Smooth muscle cell (in vitro differentiated cells): ENCODE data around the gene SORCS2. TPM values are rescaled to one million over a fixed set of nuclear protein-coding genes. Genes with fewer than 3 reads are reported as not detected.

ENCODE experiments used
- DNase-seq: peaks from one replicate; lab custom pipeline; 2025; ENCODE audit not compliant: unreplicated experiment; lab: John Stamatoyannopoulos, UW
- H2AFZ ChIP-seq: fragments of 200-600 bp; sonication (generic); 2 replicates; pipeline ENCODE4 v1.6.0; 2016; ENCODE audit warnings: antibody characterized with exemption, low read depth, mild to moderate bottlenecking
- H3F3A ChIP-seq: fragments of 200-600 bp; sonication (generic); 2 replicates; pipeline ENCODE4 v1.6.0; 2017; ENCODE audit warnings: antibody characterized with exemption, low read depth
- H3K27ac ChIP-seq: fragments of 200-600 bp; sonication (generic); 2 replicates; pipeline ENCODE4 v1.5.1; 2016; ENCODE audit warnings: low read depth, mild to moderate bottlenecking
- H3K27me3 ChIP-seq: fragments of 200-600 bp; sonication (generic); 2 replicates; pipeline ENCODE4 v1.6.1; 2016; ENCODE audit warnings: low read depth, mild to moderate bottlenecking
- H3K36me3 ChIP-seq: fragments of 200-600 bp; sonication (generic); 2 replicates; pipeline ENCODE4 v1.5.1; 2016; ENCODE audit warnings: low read depth
- H3K4me1 ChIP-seq: fragments of 200-600 bp; sonication (generic); 2 replicates; pipeline ENCODE4 v1.5.1; 2016; ENCODE audit warnings: low read depth
- H3K4me2 ChIP-seq: fragments of 200-600 bp; sonication (generic); 2 replicates; pipeline ENCODE4 v1.6.0; 2016; ENCODE audit warnings: mild to moderate bottlenecking
- H3K4me3 ChIP-seq: fragments of 200-600 bp; sonication (generic); 2 replicates; pipeline ENCODE4 v1.5.1; 2016; ENCODE audit warnings: mild to moderate bottlenecking
- H3K79me2 ChIP-seq: fragments of 200-600 bp; sonication (generic); 2 replicates; pipeline ENCODE4 v1.6.0; 2016; ENCODE audit warnings: low read depth, mild to moderate bottlenecking
- H3K9ac ChIP-seq: fragments of 200-600 bp; sonication (generic); 2 replicates; pipeline ENCODE4 v1.6.0; 2016; ENCODE audit warnings: low read depth
- H3K9me3 ChIP-seq: fragments of 200-600 bp; sonication (generic); replicated peaks from 2 replicates; pipeline ENCODE4 v1.5.1; 2016; ENCODE audit warnings: low read depth
- H4K20me1 ChIP-seq: fragments of 200-600 bp; sonication (generic); 2 replicates; pipeline ENCODE4 v1.6.0; 2016; ENCODE audit warnings: low read depth
- WGBS: methylation state at CpG from one replicate; pipeline ENCODE4 v1.1.7; 2016; ENCODE audit warnings: low lambda C conversion rate; 5-methylcytosine and 5-hydroxymethylcytosine counted together
- polyA plus RNA-seq: library from polyadenylated mRNA; unstranded; fragments of >200 nt; fragmentation: Nextera tagmentation; extraction: Ambion mirVana; gene quantifications from 2 replicates; pipeline ENCODE4 v1.2.1, GENCODE V29; 2016
- total RNA-seq: library from RNA; depleted of rRNA; stranded (reverse); fragments of >200 nt; gene quantifications from 2 replicates; pipeline ENCODE4 v1.2.3, GENCODE V29; 2014
- TF ChIP-seq, protein P1 (sequence below): fragments of 200-600 bp; sonication (generic); IDR thresholded peaks from 2 replicates; pipeline ENCODE4 v1.5.1; 2017; ENCODE audit warnings: borderline replicate concordance, mild to moderate bottlenecking, antibody characterized with exemption; ENCODE audit not compliant: insufficient read depth, poor library complexity, severe bottlenecking

SORCS2 gene
- total and polyA plus RNA-seq, 2 experiments from 2014 or later: 5.2 to 9.3 TPM

DNA sequence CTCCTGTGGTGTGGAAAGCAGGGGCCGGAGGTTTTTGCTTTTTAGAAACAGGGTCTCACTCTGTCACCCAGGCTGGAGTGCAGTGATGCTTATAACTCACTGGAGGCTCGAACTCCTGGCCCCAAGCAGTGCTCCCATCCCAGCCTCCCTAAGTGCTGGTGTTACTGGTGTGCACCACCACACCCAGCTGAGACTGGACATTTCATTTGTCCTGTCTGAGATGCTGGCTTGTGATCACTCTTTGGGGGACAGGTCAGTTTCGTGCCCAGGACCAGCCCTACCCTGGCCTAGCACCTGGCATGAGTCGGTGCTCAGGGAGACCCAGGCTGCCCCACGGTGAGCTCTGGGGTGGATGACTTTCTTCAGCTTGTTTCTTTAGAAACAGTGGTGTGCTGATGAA is 231.1 kb downstream of the SORCS2 start:
- Histone ChIP-seq H3F3A (no peaks in the 10 kb centered on the region), H3K36me3 (no peaks in the 10 kb centered on the region), H3K4me3 (no peak overlapping the region), H3K9me3 (no peaks in the 10 kb centered on the region), H3K79me2 (no peaks in the 10 kb centered on the region), H4K20me1 (no peaks in the 10 kb centered on the region), H2AFZ (no peak overlapping the region), H3K27ac (no peak overlapping the region), H3K9ac (no peak overlapping the region), H3K27me3 (no peaks in the 10 kb centered on the region), H3K4me2 (no peak overlapping the region), H3K4me1 (peaks cover 6% of the 10 kb centered on the region)
- no peak for DNase-seq
- TF ChIP-seq, protein P1, sequence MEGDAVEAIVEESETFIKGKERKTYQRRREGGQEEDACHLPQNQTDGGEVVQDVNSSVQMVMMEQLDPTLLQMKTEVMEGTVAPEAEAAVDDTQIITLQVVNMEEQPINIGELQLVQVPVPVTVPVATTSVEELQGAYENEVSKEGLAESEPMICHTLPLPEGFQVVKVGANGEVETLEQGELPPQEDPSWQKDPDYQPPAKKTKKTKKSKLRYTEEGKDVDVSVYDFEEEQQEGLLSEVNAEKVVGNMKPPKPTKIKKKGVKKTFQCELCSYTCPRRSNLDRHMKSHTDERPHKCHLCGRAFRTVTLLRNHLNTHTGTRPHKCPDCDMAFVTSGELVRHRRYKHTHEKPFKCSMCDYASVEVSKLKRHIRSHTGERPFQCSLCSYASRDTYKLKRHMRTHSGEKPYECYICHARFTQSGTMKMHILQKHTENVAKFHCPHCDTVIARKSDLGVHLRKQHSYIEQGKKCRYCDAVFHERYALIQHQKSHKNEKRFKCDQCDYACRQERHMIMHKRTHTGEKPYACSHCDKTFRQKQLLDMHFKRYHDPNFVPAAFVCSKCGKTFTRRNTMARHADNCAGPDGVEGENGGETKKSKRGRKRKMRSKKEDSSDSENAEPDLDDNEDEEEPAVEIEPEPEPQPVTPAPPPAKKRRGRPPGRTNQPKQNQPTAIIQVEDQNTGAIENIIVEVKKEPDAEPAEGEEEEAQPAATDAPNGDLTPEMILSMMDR: no peak
- 92% methylated on average over 5 of the region's 5 CpGs for WGBS

DNA sequence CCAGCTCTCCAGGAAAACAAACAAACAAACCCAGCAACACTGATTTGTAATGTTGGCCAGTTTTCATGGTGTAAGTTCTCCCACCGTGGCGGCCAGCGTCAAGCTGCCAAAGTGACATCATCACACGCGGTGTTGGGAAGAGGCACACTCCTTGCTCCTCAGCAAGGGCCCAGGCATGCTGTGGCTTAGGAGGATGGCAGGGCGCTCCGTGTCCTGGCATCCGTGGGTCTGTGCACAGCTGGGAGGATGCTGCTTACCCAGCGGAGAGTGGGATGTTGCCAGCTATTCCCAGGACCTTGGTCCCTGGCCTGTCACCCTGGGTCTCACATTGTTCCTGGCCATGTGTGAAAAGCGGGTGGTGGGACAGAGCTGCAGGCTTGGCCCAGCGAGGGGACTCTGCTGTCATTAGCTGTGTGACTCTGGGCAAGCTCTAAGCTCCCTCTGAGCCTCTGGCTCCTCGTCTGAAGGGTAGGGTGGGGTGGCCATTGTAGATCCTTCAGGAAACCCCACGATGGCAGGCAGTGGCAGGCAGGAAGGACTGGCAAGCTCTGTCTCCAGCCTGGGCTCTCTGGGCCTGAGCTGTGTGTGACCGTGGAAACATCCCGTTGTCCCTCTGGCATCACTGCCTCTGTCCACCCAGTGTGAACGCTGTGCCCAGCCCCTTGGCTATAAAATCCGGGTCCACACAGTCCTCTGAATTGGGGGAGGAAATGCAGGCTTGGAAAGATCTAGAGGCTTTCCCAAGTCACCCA is 231.6 kb downstream of the SORCS2 start:
- H3K4me1 ChIP-seq: peaks cover 10% of the 10 kb centered on the region
- H3K4me3 ChIP-seq: no peak overlapping the region
- WGBS: 89% methylated on average over 17 of the region's 17 CpGs
- H3K79me2 ChIP-seq: no peaks in the 10 kb centered on the region
- no peaks in the 10 kb centered on the region for H3K36me3 ChIP-seq
- H4K20me1 ChIP-seq: no peaks in the 10 kb centered on the region
- no peak overlapping the region for H2AFZ ChIP-seq
- H3K27ac ChIP-seq: no peak overlapping the region
- H3K9me3 ChIP-seq: no peaks in the 10 kb centered on the region
- TF ChIP-seq, protein P1: no peak
- no peak for DNase-seq
- no peaks in the 10 kb centered on the region for H3F3A ChIP-seq
- H3K9ac ChIP-seq: no peak overlapping the region
- H3K4me2 ChIP-seq: no peak overlapping the region
- no peaks in the 10 kb centered on the region for H3K27me3 ChIP-seq

DNA sequence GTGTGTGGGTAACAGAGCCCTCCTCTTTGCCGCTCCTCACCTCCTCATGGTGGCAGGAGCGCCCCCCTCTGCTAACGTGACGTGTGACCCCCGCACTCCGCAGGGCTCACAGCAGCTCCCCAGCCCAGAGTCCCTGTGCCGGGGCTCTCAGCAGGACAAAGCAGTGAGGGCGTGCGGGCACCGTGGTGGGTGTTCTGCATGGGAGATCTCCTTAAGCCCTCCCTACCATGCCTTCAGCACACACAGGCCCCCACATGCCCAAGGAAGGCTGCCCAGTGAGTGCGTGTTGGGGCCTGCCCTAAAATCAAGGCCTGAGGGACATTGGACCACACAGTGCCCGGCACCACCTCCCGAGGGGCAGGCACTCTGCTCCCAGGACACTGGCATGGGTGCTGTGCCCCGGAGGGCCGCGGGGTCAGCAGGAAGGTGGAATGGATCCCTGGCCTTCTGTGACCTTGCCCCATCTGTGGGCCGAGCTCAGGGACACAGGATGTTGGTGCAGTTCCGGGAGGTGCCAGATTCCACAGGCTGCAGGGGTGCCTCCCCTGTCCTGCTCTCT is 232.3 kb downstream of the SORCS2 start:
- no peaks in the 10 kb centered on the region for H4K20me1 ChIP-seq
- no peak overlapping the region for H3K9ac ChIP-seq
- TF ChIP-seq, protein P1: no peak
- H3F3A ChIP-seq: no peaks in the 10 kb centered on the region
- 88% methylated on average over 18 of the region's 18 CpGs for WGBS
- peaks cover 10% of the 10 kb centered on the region for H3K4me1 ChIP-seq
- no peak overlapping the region for H2AFZ ChIP-seq
- H3K79me2 ChIP-seq: no peaks in the 10 kb centered on the region
- DNase-seq: no peak
- H3K27ac ChIP-seq: no peak overlapping the region
- H3K27me3 ChIP-seq: no peaks in the 10 kb centered on the region
- no peak overlapping the region for H3K4me2 ChIP-seq
- no peaks in the 10 kb centered on the region for H3K36me3 ChIP-seq
- H3K4me3 ChIP-seq: no peak overlapping the region
- H3K9me3 ChIP-seq: no peaks in the 10 kb centered on the region
